Measurements from ENCODE around the gene CELF2. TPM values are rescaled to one million over a fixed set of nuclear protein-coding genes. Genes with fewer than 3 reads are reported as not detected.

CELF2 gene
- total RNA-seq, 1 experiment from 2014 or later: 28.7 TPM

DNA sequence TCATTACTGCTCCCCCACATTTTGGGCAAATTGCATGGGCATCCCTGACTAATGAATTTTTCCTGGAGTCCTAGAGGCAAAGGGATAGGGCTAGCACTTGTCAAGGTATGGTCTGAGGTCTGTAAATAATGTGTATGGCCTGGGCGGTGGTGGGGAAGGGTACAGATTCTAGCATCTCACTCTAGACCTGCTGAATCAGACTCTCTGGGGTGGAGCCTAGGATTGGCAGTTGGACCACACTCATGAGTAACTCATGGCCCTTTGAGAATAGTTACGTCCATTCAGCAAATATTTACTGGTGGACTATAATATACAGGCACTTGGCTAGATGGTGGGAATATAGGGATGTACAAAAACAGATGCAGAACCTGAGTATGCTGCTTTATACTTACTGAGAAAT, 118.0 kb downstream of the CELF2 start:
- no peaks in the 10 kb centered on the region for H3K23me2 ChIP-seq (ENCODE audit: insufficient read length, low read depth, low read length, poor library complexity, severe bottlenecking)
- H2AFZ ChIP-seq (ENCODE audit: low read length): no peak overlapping the region
- TF ChIP-seq CTCF (conservative IDR thresholded peaks at IDR 0.05): no peak
- no peak overlapping the region for H3K4me2 ChIP-seq (ENCODE audit: insufficient read depth, insufficient read length, low read length)
- no peak overlapping the region for H2BK15ac ChIP-seq (ENCODE audit: low read depth, low read length)
- H3K4me1 ChIP-seq (ENCODE audit: insufficient read depth, low read length): no peaks in the 10 kb centered on the region
- no peak overlapping the region for H2BK5ac ChIP-seq (ENCODE audit: insufficient read length, low read length)
- H3K27me3 ChIP-seq (ENCODE audit: insufficient read depth, low read length): no peaks in the 10 kb centered on the region
- no peak for DNase-seq
- H4K20me1 ChIP-seq (ENCODE audit: control insufficient read depth, insufficient read depth, insufficient read length): no peaks in the 10 kb centered on the region
- no peak overlapping the region for H2BK120ac ChIP-seq (ENCODE audit: low read depth, low read length, poor library complexity, severe bottlenecking)
- Mint-ChIP-seq H3K4me1 (peaks cover 21% of the 10 kb centered on the region in 2 experiments), H3K4me3 (no peak overlapping the region), H3K27ac (no peak overlapping the region), H3K27me3 (ENCODE audit: low read depth) (no peaks in the 10 kb centered on the region), H3K36me3 (ENCODE audit: insufficient read depth in 1 of 3, low read depth in 3 of 3) (no peaks in the 10 kb centered on the region), H3K9me3 (no peaks in the 10 kb centered on the region)
- H4K8ac ChIP-seq (replicated peaks; ENCODE audit: insufficient read length, low read depth, low read length): no peak overlapping the region
- no peak overlapping the region for H3K56ac ChIP-seq (ENCODE audit: insufficient read length, low read depth, low read length)
- no peaks in the 10 kb centered on the region for H3K9me3 ChIP-seq (ENCODE audit: control insufficient read depth, low read depth, low read length)
- no peak overlapping the region for H3K4ac ChIP-seq (ENCODE audit: low read depth, low read length)
- H3K18ac ChIP-seq (ENCODE audit: insufficient read length, low read depth, low read length): no peak overlapping the region
- no peak overlapping the region for H3K27ac ChIP-seq (ENCODE audit: insufficient read length, low read depth, low read length)
- H3T11ph ChIP-seq (ENCODE audit: low read length): no peak overlapping the region
- H2BK12ac ChIP-seq (ENCODE audit: insufficient read length, low read depth, low read length): no peak overlapping the region
- H3K79me2 ChIP-seq (ENCODE audit: insufficient read depth, low read length): no peaks in the 10 kb centered on the region
- no peak overlapping the region for H2AK5ac ChIP-seq (ENCODE audit: insufficient read length, low read length)
- H4K5ac ChIP-seq (ENCODE audit: insufficient read length, low read depth, low read length): no peak overlapping the region
- no peak overlapping the region for H3K14ac ChIP-seq (ENCODE audit: insufficient read depth, low read length)
- no peaks in the 10 kb centered on the region for H3K79me1 ChIP-seq (ENCODE audit: insufficient read depth, low read depth, low read length, poor library complexity, severe bottlenecking)
- no peak overlapping the region for H4K91ac ChIP-seq (ENCODE audit: insufficient read length, low read depth, low read length)
- no CpG with 5 or more reads among the region's 2 CpGs for WGBS (ENCODE audit: extremely low coverage, insufficient read length, low lambda C conversion rate)
- H3K9ac ChIP-seq (ENCODE audit: extremely low read depth, insufficient read length, low read length): no peak overlapping the region
- H3K23ac ChIP-seq (ENCODE audit: insufficient read length, low read depth, low read length): no peak overlapping the region
- no peak overlapping the region for H2BK20ac ChIP-seq (ENCODE audit: low read depth, low read length, poor library complexity, severe bottlenecking)
